ENCODE results near the gene SARM1. TPM values are rescaled to one million over a fixed set of nuclear protein-coding genes. Genes with fewer than 3 reads are reported as not detected.

Gene SARM1
- total and polyA plus RNA-seq, 2 donors (not counting 3 experiments of a cell fraction or from before 2014, with no cell fraction given): 5.6 to 7.0 TPM

DNA sequence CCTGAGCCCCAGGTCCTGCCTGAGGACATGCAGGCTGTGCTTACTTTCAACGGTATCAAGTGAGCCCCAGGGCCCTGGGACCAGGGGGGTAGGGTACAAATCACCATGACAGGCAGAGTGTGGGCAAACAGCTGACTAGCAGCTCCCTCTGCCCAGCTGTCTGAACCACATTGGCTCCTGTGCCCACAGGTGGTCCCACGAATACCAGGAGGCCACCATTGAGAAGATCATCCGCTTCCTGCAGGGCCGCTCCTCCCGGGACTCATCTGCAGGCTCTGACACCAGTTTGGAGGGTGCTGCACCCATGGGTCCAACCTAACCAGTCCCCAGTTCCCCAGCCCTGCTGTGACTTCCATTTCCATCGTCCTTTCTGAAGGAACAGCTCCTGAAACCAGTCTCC is 24.5 kb downstream of the SARM1 start:
- POLR2A ChIA-PET: no interaction called here
- no peak overlapping the region for H3K9ac ChIP-seq (replicated peaks; ENCODE audit: extremely low read depth, insufficient read depth, low read length)
- FAIRE-seq: no peak

More for the DNA sequence above, 24.5 kb downstream of the SARM1 start:
- no peak overlapping the region for H3K4me2 ChIP-seq (ENCODE audit: insufficient read depth, low read length)
- H3K4me3 ChIP-seq (replicated peaks in 1 of 3; ENCODE audit: insufficient read depth in 1 of 3, low read depth in 1 of 3, low read length in 3 of 3): no peak overlapping the region
- no peak for DNase-seq (ENCODE audit: low read depth, low spot score)
- no peaks in the 10 kb centered on the region for H3K79me2 ChIP-seq (ENCODE audit: control insufficient read depth, insufficient read depth, low read length)
- H2AFZ ChIP-seq (ENCODE audit: low read depth, low read length): no peak overlapping the region
- peaks cover 4% of the 10 kb centered on the region for H3K4me1 ChIP-seq (ENCODE audit: control insufficient read depth, extremely low read depth, insufficient read depth, low read length)
- H4K20me1 ChIP-seq (replicated peaks; ENCODE audit: control insufficient read depth, extremely low read depth, insufficient read depth, low read length): no peaks in the 10 kb centered on the region
- no peaks in the 10 kb centered on the region for H3K36me3 ChIP-seq (ENCODE audit: control insufficient read depth in 2 of 2, extremely low read depth in 1 of 2, insufficient read depth in 2 of 2, low read length in 2 of 2)
- TF ChIP-seq POLR2A (IDR thresholded peaks at IDR 0.05; ENCODE audit: low read depth, low read length) (no peak), FOS (IDR thresholded peaks at IDR 0.05; ENCODE audit: borderline replicate concordance, insufficient read depth, low read length) (no peak), EZH2 (IDR thresholded peaks at IDR 0.05; ENCODE audit: borderline replicate concordance, low read depth, low read length, severe bottlenecking) (no peak), MYC (IDR thresholded peaks at IDR 0.05; ENCODE audit: low read depth, low read length) (no peak), POLR2AphosphoS5 (IDR thresholded peaks at IDR 0.05; ENCODE audit: insufficient read depth, low read depth, low read length) (no peak), JUN (IDR thresholded peaks at IDR 0.05; ENCODE audit: borderline replicate concordance, insufficient read depth, insufficient read length, low read depth) (no peak), GATA2 (IDR thresholded peaks at IDR 0.05; ENCODE audit: insufficient read depth, insufficient read length, low read depth, low read length) (no peak)
- TF ChIP-seq, protein P1, sequence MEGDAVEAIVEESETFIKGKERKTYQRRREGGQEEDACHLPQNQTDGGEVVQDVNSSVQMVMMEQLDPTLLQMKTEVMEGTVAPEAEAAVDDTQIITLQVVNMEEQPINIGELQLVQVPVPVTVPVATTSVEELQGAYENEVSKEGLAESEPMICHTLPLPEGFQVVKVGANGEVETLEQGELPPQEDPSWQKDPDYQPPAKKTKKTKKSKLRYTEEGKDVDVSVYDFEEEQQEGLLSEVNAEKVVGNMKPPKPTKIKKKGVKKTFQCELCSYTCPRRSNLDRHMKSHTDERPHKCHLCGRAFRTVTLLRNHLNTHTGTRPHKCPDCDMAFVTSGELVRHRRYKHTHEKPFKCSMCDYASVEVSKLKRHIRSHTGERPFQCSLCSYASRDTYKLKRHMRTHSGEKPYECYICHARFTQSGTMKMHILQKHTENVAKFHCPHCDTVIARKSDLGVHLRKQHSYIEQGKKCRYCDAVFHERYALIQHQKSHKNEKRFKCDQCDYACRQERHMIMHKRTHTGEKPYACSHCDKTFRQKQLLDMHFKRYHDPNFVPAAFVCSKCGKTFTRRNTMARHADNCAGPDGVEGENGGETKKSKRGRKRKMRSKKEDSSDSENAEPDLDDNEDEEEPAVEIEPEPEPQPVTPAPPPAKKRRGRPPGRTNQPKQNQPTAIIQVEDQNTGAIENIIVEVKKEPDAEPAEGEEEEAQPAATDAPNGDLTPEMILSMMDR (IDR thresholded peaks at IDR 0.05; ENCODE audit: extremely low read depth in 1 of 2, insufficient read depth in 1 of 2, low read depth in 1 of 2, low read length in 2 of 2): no peak
- TF ChIP-seq, protein P2, sequence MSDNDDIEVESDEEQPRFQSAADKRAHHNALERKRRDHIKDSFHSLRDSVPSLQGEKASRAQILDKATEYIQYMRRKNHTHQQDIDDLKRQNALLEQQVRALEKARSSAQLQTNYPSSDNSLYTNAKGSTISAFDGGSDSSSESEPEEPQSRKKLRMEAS (IDR thresholded peaks at IDR 0.05; ENCODE audit: insufficient read depth, insufficient read length): no peak
- no peaks in the 10 kb centered on the region for H3K27me3 ChIP-seq (ENCODE audit: control insufficient read depth in 2 of 2, insufficient read depth in 2 of 2, low read length in 2 of 2)
- H3K9me1 ChIP-seq (replicated peaks; ENCODE audit: control insufficient read depth, extremely low read depth, insufficient read depth, low read length): no peaks in the 10 kb centered on the region
- H3K9me3 ChIP-seq (replicated peaks; ENCODE audit: control insufficient read depth, insufficient read depth, low read length): no peaks in the 10 kb centered on the region
- dilution Hi-C loops (cut with MboI; ENCODE audit: extremely low pct_ligation_motif_present, low sequenced_read_pairs): no loop called here
- no peak overlapping the region for H3K27ac ChIP-seq (ENCODE audit: insufficient read depth, low read depth, low read length)
- intact Hi-C loops (cut with micrococcal nuclease): no loop called here
- CTCF ChIA-PET: interaction anchor here (1.0 to 1.3 kb wide), 3 partner anchors 14 to 30 kb away, joined by 3 to 5 read pairs (median 5); no protein-coding TSS in a partner anchor
- no TSS peak for BruUV-seq (replicated peaks)
